ENCODE results near the gene STK32B. TPM values are rescaled to one million over a fixed set of nuclear protein-coding genes. Genes with fewer than 3 reads are reported as not detected.
A peak's percentile ranks its signal among the peaks of the same experiment; 100 is the strongest.

Gene STK32B
- total RNA-seq, 1 experiment from 2014 or later, result 16.8 TPM

DNA sequence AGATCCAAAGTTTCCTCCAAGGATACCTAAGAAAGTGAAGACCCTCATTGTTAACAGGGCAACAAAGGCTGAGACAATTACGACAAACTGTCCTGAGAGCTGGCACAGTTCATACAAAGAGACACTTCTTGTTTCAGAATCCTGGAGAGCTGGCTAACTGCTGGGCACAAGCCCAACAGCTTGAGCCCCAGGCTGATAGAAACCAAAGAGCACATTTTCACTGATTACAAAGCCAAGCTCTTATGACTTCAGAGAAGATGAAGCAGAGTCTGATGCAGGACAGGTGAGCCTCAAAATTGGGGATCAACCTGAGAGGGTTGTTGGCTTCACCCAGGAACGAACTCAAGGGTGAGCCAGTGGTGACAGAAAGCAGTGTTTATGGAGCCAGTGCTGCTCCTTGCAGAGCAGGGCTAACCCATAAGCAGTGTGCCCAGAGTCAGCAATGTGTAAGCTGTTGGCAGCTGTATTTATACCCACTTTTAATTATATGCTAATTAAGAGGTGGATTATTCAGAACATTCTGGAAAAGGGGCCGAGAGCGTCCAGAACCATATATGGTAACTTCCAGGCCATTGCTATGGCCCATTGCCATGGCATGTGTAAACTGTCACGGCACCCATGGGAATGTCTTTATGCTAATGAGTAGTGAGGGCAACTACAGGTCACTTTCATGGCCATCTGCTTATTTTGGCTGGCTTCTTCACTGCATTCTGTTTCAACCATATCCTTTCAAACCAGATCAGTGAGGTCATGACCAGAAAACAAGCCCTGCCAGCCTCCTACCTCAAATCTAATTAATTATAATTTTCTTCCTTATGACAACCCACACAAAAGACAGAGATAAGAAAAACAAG, 473.4 kb downstream of the STK32B start:
- DNase-seq (ENCODE audit: low spot score), result peak; percentile 78

DNA sequence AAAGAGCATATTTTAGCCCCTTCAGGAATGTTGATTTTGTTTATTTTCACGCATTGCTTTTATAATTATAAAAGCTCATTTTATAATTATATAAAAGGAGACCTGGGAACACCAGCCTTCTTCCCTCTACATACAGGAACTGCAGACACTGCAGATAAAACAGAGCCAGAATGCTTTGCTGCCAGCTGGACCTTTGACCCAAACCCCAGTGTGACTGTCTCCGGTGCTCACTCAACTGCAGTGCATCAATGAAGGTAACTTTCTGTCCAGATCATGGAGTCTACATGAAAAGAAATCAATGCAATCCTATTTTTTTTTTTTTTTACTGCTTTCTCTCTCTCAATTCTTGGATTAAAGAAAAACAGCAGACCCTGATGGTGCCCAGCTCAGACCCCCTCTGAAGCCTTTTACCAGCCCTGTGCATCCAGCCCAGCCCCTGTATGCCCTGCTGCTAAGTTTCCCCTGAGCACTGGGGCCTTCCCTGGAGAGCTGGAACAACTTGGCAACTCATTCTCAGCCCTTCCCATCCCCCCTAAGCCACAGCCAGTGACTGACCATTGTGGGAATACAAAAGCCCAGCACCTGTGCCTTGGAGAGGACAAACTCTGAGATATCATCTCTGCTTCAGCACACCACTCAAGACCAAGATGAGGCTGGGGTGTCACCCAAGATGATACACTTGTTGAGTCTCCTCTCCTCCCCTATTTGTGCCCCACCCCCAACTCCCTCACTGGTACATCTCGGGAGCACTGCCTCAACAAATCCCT, 475.0 kb downstream of the STK32B start:
- DNase-seq (ENCODE audit: low spot score), result no peak

DNA sequence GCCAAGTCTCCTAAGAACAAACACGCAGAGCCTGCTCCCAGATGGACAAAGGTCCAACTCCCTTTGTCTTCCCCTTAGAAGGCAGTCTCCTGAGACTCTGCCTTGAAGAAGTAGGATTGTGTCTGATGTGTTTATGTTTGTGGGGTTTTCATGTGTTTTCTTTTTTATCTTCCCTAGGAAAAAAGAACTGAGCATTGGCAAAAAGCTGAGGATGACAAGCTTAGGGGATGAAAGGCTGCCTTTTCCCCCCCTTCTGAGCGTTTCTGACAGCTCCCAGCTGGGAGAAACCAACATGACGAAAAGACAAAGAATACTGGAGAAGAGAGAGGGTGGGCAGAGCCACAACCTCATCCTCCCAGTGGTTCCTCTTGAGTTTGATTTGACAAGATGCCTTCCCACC, 475.9 kb downstream of the STK32B start:
- DNase-seq (ENCODE audit: low spot score), result no peak

DNA sequence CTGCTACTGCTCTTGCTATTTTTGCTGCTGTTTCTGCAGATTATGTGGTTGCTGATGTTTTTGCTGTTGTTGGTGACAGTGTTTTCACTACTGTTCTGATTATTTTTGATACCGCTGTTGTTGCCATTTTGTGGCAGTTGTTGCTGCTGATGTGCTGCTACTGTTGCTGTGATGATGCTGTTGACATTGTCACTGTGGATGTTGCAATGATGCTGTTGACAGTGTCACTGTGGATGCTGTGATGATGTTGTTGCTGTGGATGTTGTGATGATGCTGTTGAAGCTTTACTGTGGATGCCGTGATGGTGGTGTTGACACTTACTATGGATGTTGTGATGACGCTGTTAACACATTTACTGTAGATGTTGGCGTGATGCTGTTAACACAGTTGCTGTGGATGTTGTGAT, 476.8 kb downstream of the STK32B start:
- DNase-seq (ENCODE audit: low spot score), result no peak

DNA sequence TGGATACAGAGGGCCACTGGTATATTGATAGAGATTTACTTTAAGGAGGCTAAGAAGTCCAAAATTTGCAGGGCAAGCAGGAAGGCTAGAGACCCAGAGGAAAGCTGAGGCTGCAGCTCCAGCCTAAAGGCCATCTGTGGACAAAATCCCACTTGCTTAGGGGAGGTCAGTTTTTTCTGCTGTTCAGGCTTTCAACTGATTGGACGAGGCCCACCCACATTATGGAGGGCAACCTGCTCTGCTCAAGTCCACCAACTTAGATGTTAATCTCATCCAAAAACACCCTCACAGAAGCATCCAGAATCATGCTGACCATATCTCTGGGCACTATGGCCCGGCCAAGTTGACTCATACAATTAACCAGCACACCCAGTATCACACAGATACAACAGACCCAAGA, 480.8 kb downstream of the STK32B start:
- DNase-seq (ENCODE audit: low spot score), result no peak

DNA sequence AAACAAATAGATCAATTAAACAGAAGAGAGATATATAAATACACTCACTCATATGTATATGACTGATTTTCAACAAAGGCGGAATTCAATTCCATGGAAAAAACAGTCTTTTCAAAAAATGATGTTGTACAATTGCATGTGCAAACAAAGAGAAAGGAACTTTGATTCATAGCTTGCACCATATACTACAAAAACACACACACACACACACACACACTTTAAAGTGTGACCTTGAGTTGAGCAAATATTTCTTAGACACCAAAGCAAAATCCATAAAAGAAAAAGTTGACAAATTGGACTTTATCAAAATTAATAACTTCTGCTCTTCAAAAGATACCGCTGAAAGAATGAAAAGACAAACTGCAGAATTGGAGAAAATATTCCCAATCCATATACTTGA, 488.3 kb downstream of the STK32B start:
- no peak for DNase-seq (ENCODE audit: low spot score)

DNA sequence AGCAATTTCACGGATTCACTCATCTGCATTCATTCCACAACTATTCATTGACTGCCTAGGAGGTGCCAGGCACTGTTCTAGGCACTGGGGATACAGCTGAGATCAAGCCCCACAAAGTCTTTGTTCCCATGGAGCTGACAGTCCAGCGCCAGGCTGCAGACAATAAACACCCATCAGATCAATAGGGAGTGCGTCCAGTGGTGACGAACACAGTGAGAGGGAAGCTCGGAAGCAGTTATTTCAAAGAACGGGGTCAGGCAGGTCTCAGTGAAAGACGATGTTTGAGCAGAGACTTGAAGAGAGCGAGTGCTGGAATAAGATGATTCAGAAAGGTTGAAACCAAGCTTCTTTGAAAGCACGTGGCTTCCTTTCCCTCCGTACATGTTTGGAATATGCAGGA, 489.9 kb downstream of the STK32B start:
- no peak for DNase-seq (ENCODE audit: low spot score)

DNA sequence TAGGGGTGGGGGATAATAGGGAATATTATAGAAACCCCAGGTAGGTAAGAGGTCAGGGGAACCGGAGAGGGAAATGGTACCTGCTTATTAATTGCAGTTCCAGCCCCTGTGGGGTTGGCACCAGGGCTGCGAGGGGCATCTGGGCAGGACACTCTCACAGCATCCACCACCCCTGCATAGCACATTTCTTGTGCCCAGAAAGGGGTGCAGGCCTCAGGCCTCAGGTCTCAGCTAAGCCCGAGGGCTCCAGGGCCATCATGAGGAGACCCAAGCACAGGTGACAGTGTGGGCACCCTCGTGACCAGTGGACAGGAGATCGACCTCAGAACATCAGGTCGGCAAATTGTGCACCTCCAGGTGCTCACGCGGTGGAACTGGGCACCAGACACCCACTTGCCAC, 492.4 kb downstream of the STK32B start:
- DNase-seq (ENCODE audit: low spot score), result no peak

DNA sequence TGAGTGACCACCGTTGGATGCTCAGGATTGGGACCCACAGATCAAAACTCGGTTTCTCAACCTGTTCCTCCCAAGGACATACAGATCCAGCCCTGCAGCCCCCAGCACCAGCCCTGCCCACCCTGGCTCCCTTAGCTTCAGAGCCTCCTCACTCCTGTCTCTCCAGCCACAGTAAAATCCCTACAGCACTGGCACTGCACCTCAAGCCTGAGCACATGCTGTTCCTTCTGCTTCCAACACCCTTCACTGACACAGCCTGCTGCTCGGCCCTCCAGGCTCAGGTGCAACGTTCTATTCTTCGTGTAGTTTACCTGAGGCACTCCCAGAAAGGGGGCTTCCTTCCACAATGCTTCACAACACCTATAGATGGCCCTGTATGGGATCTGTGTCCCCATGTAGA, 493.5 kb downstream of the STK32B start:
- DNase-seq (ENCODE audit: low spot score), result no peak

DNA sequence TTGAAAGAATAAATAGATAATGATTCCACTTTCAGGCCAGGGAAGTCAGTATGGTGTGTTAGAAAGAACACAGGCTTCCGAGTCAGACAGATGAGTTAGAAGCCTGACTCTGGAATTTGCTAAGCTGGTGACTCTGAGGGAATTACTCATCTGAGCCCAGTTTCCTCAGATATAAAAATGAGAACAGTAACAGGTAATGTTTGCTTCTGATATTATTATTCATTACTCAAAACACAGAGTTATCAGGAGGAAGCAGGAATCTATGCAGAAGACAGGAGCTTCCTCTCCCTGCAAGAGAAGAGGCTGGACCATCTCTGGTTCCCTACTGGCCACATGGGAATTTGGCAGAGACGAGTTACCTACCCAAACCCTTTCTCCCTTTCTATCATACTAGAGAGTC, 494.0 kb downstream of the STK32B start:
- DNase-seq (ENCODE audit: low spot score), result no peak

DNA sequence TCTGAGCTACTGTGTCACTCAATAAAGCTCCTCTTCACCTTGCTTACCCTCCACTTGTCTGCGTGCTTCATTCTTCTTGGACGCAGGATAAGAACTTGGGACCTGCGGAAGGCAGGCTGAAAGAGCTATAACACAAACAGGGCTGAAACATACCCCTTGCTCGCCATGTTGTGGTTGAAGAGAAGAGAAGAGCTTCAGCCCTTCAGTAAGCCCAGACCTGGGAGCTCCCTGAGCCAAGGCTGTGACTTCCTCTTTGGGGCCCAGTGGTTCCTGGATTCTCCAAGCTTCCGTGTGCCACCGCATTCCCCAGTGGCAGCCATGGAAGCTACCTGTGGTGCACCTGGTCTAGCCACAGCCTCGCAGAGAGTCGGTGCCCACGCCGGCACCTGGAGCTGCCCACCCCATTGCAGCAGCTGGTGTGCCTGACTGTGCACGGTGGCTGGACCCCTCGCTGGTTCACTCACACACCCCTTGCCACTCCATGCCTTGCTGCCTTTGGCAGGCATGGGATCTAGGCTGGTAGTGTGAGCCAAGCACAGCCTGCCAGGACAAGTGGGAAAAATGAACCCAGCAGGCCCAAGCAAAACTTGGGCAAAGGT, 496.5 kb downstream of the STK32B start:
- DNase-seq (ENCODE audit: low spot score), result no peak

Other genes starting within 250 kb of the STK32B start
- gene MSX1, start 191.8 kb upstream of the STK32B start, total RNA-seq (2014; rRNA removed; shearing (Covaris generic)), result 10.0 and 13.0 TPM in 2 replicates
- 103 and 104 TPM in 2 replicates for gene CYTL1, start 32.0 kb upstream of the STK32B start, total RNA-seq (2014; rRNA removed; shearing (Covaris generic))

Data from H4 (cell line).